Measurements from ENCODE around the gene MTX1.
A peak's percentile ranks its signal among the peaks of the same experiment; 100 is the strongest.
"Not testable (repeated sequence)": the region's sequence is repeated elsewhere in the genome, so short reads cannot be mapped to it uniquely, and the experiment has no call there.

Gene MTX1

GRCh38 chr1:155189926-155190325 is 18.6 kb upstream of the MTX1 start:
- DNase-seq, result not testable (repeated sequence)

DNA sequence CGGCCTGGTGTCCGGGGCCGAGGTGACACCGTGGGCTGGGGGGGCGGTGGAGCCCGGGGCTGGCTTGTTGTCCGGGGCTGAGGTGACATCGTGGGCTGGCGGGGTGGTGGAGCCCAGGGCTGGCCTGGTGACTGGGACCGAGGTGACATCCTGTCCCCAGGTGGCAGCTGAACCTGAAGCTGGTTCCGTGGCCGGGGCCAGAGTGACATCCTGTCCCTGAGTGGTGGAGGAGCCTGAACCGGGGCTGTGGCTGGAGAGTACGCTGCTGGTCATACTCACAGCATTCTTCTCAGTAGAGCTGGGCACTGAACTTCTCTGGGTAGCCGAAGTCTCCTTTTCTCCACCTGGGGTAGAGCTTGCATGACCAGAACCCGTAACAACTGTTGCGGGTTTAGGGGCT is 16.6 kb upstream of the MTX1 start:
- DNase-seq, result no peak

- DNase-seq, result peak in 2 of 5 donors; percentile 37 to 41
Measured at GRCh38 chr1:155192346-155193274, 15.9 kb upstream of the MTX1 start.

DNA sequence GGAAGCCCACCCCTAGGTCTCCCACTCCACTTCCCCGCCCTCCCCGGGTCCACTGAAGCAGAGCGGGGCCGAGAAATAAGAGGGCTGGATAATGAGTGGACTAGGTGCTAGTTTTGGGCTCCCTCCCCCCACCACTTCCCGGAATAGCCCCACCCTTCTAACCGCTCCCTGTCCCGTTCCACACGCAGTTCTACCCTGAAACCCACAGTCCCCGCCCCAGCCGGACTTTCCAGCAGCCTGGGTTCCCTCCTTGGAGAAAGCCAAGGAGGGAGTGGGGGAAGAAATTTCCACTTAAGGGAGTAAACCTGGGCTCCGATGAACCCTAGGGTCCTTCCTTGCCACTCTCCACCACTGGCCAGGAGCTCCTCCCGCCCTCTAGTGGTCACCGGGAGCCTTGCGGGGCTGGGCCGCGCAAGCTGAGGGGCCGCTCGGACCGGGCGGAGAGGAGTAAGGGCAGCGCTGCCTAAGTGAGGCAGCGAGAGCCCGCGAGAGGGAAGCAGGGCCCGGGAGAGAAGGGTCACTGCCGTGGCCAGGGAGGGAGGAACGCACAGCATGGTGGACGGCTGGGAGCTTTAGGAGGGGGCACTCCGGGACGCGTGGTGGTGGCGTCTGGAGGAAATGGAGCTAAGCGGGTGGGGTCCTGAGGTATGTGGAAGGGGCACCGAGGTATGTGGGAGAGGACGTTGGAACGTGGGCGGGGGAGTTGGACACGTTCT is 15.1 kb upstream of the MTX1 start:
- DNase-seq, result peak; percentile 31 to 87 (median 51)

DNA sequence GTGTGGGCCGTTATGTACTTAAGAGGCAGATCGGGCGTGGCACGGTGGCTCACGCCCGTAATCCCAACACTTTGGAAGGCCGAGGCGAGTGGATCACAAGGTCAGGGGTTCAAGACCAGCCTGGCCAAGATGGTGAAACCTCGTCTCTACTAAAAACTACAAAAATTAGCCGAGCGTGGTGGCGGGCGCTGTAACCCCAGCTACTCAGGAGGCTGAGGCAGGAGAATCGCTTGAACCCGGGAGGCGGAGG is 14.6 kb upstream of the MTX1 start:
- DNase-seq, result not testable (repeated sequence)

- no peak for DNase-seq
Measured at GRCh38 chr1:155195201-155196102, 13.0 kb upstream of the MTX1 start.

GRCh38 chr1:155196103-155196892 is 12.2 kb upstream of the MTX1 start:
- DNase-seq, result no peak

- no peak for DNase-seq
Measured at GRCh38 chr1:155196893-155197638, 11.4 kb upstream of the MTX1 start.

DNA sequence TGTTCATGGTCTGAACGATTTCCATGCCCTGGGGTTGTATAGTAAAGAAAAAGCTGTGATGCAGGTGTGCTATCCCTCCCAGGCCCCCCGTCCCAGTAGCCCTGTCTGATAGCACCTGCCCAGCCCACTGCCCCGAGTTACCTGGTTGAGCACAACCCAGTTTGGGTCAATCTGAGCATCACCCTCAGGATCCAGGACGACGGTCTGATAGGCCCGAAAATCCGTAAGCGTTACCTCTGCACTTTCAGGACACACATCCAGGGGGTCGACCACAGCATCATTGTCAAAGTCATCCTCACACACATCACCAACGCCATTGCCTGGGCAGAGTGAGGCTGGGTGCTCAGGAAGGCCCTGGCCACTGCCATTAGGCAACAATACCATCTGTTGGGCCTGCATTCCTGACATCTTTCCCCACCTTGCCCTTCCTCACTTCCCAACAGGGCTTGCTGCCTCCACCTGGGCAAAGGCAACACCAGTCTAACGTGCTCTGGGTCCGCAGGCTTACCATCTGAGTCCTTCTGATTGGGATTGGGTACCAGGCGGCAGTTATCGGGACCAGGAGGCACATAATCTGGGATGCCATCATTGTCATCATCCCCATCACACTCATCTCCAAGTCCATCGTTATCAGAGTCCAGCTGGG is 10.5 kb upstream of the MTX1 start:
- DNase-seq, result no peak

- no peak for DNase-seq
Measured at GRCh38 chr1:155198547-155198906, 10.0 kb upstream of the MTX1 start.

GRCh38 chr1:155199792-155200191 is 8.7 kb upstream of the MTX1 start:
- no peak for DNase-seq

DNA sequence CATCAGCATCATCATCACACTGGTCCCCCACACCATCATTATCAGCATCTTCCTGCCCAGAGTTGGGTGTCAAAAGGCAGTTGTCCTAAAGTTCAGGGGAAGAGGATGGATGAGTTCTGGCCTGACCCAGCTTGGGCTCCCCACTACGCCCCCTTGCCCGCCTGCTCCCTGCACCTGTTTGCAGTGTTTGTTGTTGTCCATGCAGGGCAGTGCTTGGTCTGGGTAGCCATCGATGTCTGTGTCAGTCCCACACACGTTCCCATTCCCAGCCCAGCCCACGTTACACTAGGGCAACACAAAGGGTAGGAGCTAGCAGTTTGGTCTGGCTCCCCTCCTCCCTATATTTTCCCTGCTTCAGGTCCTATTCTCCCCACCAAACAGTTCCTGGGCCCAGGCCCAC is 7.6 kb upstream of the MTX1 start:
- DNase-seq, result no peak

DNA sequence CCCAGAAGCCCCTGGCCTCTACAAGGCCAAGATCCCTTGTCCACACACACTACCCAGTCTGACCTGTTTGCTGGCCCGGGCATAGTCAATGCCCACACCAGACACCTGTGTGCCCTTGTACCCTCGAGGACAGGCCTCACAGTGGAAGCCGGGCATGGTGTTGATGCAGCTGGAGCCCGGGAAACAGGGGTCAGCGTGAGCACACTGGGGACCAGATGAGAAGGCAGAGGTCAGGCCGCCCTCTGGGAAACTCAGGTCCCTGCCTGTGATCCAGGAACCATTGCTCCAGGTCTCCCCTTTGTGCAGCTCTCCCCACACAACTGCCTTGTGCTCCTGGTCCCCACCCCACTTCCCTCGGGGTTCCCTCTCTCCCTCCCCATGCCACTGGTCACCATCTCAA is 6.3 kb upstream of the MTX1 start:
- DNase-seq, result no peak

DNA sequence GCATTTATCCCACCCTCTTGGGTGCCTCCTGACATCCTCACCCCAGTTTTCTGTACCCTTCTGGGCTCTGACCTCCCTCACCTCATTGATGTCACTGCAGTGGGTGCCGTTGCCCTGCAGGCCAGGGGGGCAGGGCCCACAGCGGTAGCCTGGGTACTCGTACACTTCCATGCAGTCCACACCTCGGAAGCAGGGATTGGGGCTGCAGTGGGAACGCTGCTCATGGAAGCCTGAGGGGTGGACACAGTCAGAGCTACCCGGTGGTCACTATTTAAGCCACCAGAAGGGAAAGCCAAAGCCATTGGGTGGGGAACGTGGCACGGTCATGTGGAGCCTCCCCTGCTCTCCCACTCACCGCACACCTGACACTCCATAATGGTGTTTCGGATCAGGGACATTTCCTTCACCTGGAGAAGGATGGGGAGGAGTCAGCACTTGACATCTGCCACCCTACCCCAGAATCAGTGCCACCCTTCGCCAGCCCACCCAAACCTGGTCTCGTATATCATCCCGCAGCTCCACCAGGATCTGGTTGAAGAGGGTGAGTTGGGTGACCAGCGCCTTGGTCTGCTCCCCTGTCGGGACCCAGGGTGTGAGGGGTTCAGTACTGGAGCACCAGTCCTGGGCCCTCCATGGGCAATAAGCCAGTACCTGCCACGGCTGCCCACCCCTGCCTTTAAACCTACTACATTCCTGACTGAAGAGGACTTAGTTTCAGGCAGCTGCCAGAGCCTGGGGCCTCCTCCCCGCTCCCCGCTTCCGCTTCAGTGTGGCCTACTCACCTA is 5.6 kb upstream of the MTX1 start:
- no peak for DNase-seq

DNA sequence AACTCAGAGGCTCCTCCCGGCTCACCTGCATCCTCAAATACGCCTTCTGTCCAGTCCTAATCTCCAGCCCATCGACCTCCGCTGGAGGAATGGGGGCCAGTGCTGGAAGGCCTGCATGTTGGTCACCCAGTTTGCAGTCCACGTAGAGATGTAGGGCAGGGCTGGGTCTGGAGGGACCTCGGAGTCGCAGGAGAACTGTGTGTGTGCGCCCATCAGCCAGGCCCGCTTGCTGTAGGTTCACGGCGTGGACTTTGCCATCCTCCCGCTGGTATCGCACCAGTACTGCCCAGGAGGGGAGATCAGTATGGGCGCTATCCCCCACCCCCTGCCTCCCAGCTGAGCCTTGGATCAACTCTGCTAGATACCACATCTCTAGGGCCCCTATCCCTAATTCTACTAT is 3.5 kb upstream of the MTX1 start:
- no peak for DNase-seq

GRCh38 chr1:155205969-155206593 is 2.4 kb upstream of the MTX1 start:
- no peak for DNase-seq

GRCh38 chr1:155206891-155207805 is 1.3 kb upstream of the MTX1 start:
- DNase-seq, result peak; percentile 73 to 89 (median 85)

- no peak for DNase-seq
Measured at GRCh38 chr1:155207806-155208540, 522 bp upstream of the MTX1 start, which contains the start of gene THBS3. TSS of gene THBS3 (minus strand) at chr1:155207897. CDS start at chr1:155207876, 21 bp downstream.
